T-cell (primary cell): ENCODE results near the gene MLKL. TPM values are rescaled to one million over a fixed set of nuclear protein-coding genes. Genes with fewer than 3 reads are reported as not detected.

ENCODE experiments used
- ATAC-seq, 4 experiments: fragments of 200-7000 bp in 3 of 4; fragments of 150-1000 bp in 1 of 4; cut with Tn5 transposase; replicated peaks in 1 of 4; 1 replicate in 3 of 4; 2 replicates in 1 of 4; pipeline ENCODE4 v1.10.0; 2021; ENCODE audit warnings: moderate library complexity in 3 of 4, mild to moderate bottlenecking in 2 of 4, moderate number of reproducible peaks in 1 of 4
- CTCF ChIA-PET, 2 donors: fragments of 300-600 bp; sonication (Branson Sonifier 250); formaldehyde crosslinking; loops; one replicate each; lab custom pipeline; 2022; ENCODE audit warnings: antibody characterized with exemption in 2 of 2; lab: Charles Lee
- POLR2A ChIA-PET, 2 donors: fragments of 300-600 bp; sonication (Branson Sonifier 250); formaldehyde crosslinking; loops; one replicate each; lab custom pipeline; 2022; ENCODE audit warnings: antibody characterized with exemption in 2 of 2; lab: Charles Lee
- DNase-seq, 35 experiments: peaks; one replicate each; pipeline versions ENCODE4 v3.0.0 to v3.0.0-alpha.2; 2013 to 2023
- H3K27ac ChIP-seq: one replicate; pipeline ENCODE4 v1.5.1; 2013; ENCODE audit warnings: low read length
- H3K27me3 ChIP-seq, 2 experiments: replicated peaks in 1 of 2; 1 replicate in 1 of 2; 2 replicates in 1 of 2; pipeline versions ENCODE4 v1.6.1 to v1.7.0; 2013; ENCODE audit warnings: low read length in 1 of 2, mixed read lengths in 1 of 2; ENCODE audit not compliant: control insufficient read depth in 2 of 2, insufficient read depth in 2 of 2; ENCODE audit errors: extremely low read depth in 1 of 2
- H3K36me3 ChIP-seq, 2 donors: 1 replicate in 1 of 2; 2 replicates in 1 of 2; pipeline versions ENCODE4 v1.6.1 to v1.7.0; 2013; ENCODE audit warnings: low read length in 1 of 2; ENCODE audit not compliant: control insufficient read depth in 2 of 2, insufficient read depth in 1 of 2; ENCODE audit errors: extremely low read depth in 1 of 2
- H3K4me1 ChIP-seq, 2 experiments: 1 replicate in 1 of 2; 2 replicates in 1 of 2; pipeline versions ENCODE4 v1.6.1 to v1.7.0; 2013; ENCODE audit warnings: low read length in 2 of 2, mixed read lengths in 1 of 2; ENCODE audit not compliant: insufficient read depth in 2 of 2, control insufficient read depth in 1 of 2; ENCODE audit errors: extremely low read depth in 1 of 2
- H3K4me3 ChIP-seq, 2 donors: 1 replicate in 1 of 2; 2 replicates in 1 of 2; pipeline versions ENCODE4 v1.5.1 to v1.7.0; 2013; ENCODE audit warnings: mild to moderate bottlenecking in 2 of 2, low read length in 1 of 2, moderate library complexity in 1 of 2; ENCODE audit not compliant: control insufficient read depth in 1 of 2; ENCODE audit errors: extremely low read depth in 1 of 2
- H3K9me3 ChIP-seq: 2 replicates; pipeline ENCODE4 v1.7.0; 2013
- H3K27ac Mint-ChIP-seq, 2 donors: one replicate each; pipeline ENCODE4 v1.8.0; 2020 to 2021; ENCODE audit warnings: mild to moderate bottlenecking in 2 of 2, mixed read lengths in 2 of 2
- H3K27me3 Mint-ChIP-seq, 2 donors: one replicate each; pipeline ENCODE4 v1.8.0; 2021 to 2022; ENCODE audit warnings: mixed read lengths in 2 of 2
- H3K36me3 Mint-ChIP-seq: one replicate; pipeline ENCODE4 v1.8.0; 2021; ENCODE audit warnings: mixed read lengths
- H3K4me1 Mint-ChIP-seq, 3 donors: one replicate each; pipeline ENCODE4 v1.8.0; 2020 to 2022; ENCODE audit warnings: mixed read lengths in 3 of 3, mild to moderate bottlenecking in 1 of 3
- H3K4me3 Mint-ChIP-seq, 3 donors: one replicate each; pipeline ENCODE4 v1.8.0; 2020 to 2022; ENCODE audit warnings: mild to moderate bottlenecking in 3 of 3, mixed read lengths in 3 of 3, moderate library complexity in 3 of 3
- H3K9me3 Mint-ChIP-seq, 3 donors: one replicate each; pipeline ENCODE4 v1.8.0; 2020 to 2022; ENCODE audit warnings: mixed read lengths in 3 of 3
- WGBS: methylation state at CpG from one replicate; pipeline ENCODE4 v1.1.5; 2013; ENCODE audit warnings: missing lambda C conversion rate; ENCODE audit not compliant: insufficient coverage; 5-methylcytosine and 5-hydroxymethylcytosine counted together
- total RNA-seq, 35 experiments: library from RNA in 6 of 35; stranded (reverse) in 6 of 35; fragments of 120-200 nt in 1 of 35; gene quantifications; one replicate each; pipeline versions ENCODE4 v1.2.1 to v1.2.4 and lab custom pipeline; 2013 to 2026

The MLKL gene
- total RNA-seq, 5 donors from 2014 or later (not counting 1 experiment from before 2014, with no cell fraction given) = 27.4 to 40.7 (median 33.4) TPM

DNA sequence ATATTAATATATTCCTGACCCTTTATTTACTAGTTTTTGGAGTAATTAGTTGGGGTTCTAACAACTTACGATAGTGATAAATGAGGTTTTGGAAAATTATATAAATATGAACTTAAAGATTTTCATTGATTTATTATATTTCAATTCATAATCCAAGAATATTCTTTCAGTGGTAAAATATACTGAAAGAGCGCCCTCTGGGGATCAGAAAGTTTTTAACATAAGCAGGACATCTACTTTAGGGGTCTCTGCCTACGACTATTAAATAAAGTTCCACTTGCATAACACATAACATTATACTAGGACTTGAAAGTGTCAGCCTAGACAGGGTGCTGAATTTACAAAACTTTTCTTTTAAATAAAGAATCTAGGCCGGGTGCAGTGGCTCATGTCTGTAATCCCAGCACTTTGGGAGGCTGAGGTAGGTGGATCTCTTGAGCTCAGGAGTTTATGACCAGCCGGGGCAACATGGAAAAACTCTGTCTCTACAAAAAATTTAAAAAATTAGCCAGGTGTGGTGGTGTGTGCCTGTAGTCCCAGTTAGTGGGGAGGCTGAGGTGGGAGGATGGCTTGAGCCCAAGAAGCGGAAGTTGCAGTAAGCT lies 49.6 kb downstream of the MLKL start:
- peaks cover 31 to 41% (median 34%) of the 10 kb centered on the region in 3 donors for H3K4me1 Mint-ChIP-seq
- H3K27me3 ChIP-seq = no peaks in the 10 kb centered on the region
- H3K9me3 ChIP-seq = no peaks in the 10 kb centered on the region
- CTCF ChIA-PET = interaction anchor here (0.9 to 1.7 kb wide), 6 partner anchors 10 to 211 kb away, joined by 3 to 4 read pairs (median 3); partner anchors contain the start of gene RFWD3 (in 1 of the 2)
- H3K27ac ChIP-seq = no peak overlapping the region
- POLR2A ChIA-PET = interaction anchor here in 1 of 2 donors (0.5 kb wide), 1 partner anchor 80 kb away, joined by 3 read pairs; no protein-coding TSS in a partner anchor
- no peaks in the 10 kb centered on the region for H3K27me3 Mint-ChIP-seq
- H3K4me1 ChIP-seq = peaks cover 3 to 20% of the 10 kb centered on the region in 2 experiments
- peak in 3 of 35 experiments; percentile 5 to 35 (median 16) for DNase-seq
- H3K36me3 Mint-ChIP-seq = peaks cover 29% of the 10 kb centered on the region
- ATAC-seq = no peak
- no peak overlapping the region for H3K4me3 Mint-ChIP-seq
- no peak overlapping the region for H3K27ac Mint-ChIP-seq
- peaks cover 0 to 62% of the 10 kb centered on the region in 2 donors for H3K36me3 ChIP-seq
- H3K9me3 Mint-ChIP-seq = no peaks in the 10 kb centered on the region
- no peak overlapping the region for H3K4me3 ChIP-seq
- WGBS = 100% methylated on average over 1 of the region's 6 CpGs

DNA sequence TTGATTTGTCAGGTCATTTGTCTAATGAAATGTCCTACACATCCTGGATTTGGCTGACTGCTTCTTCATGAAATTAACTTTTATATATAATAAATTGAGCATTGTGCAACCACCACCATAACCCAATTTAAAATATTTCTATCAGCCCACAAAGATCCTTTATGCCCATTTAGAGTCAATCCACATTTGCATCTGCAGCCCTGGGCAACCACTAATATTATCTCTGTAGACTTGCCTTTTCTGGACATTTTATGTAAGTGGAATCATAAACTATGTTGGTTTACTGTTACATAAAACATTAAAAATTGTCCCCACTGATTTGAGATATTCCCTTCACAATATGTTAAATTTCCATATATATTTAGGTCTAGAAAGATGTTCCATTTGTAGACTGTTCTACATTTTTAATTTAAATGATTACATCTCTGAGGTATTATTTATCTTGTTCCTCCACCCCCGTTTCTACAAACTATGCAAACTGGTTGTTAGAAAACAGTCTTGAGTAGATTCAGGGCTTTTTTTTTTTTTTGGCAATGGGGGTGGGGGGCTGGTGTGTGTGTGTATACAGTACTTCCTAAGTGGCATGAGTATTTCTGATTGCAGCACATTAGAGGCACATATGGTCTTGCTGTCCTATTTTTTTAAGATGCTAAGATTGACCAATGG lies 50.7 kb downstream of the MLKL start:
- no peak overlapping the region for H3K4me3 ChIP-seq
- no peaks in the 10 kb centered on the region for H3K27me3 ChIP-seq
- Mint-ChIP-seq H3K9me3 (no peaks in the 10 kb centered on the region), H3K27me3 (no peaks in the 10 kb centered on the region), H3K4me1 (peaks cover 21 to 33% (median 26%) of the 10 kb centered on the region in 3 donors), H3K4me3 (no peak overlapping the region), H3K36me3 (peaks cover 26% of the 10 kb centered on the region), H3K27ac (no peak overlapping the region)
- ATAC-seq = no peak
- WGBS = no CpG with 5 or more reads among the region's 1 CpG
- peaks cover 0 to 70% of the 10 kb centered on the region in 2 donors for H3K36me3 ChIP-seq
- peaks cover 3 to 14% of the 10 kb centered on the region in 2 experiments for H3K4me1 ChIP-seq
- no peak for DNase-seq
- H3K9me3 ChIP-seq = no peaks in the 10 kb centered on the region
- ChIA-PET POLR2A (interaction anchor here in 1 of 2 donors (0.7 kb wide), 1 partner anchor 286 kb away, joined by 3 read pairs; no protein-coding TSS in a partner anchor), CTCF (interaction anchor here (0.7 to 1.5 kb wide), 4 partner anchors 17 to 213 kb away, joined by 3 to 5 read pairs (median 3); partner anchors contain the start of genes FA2H (in 1 of the 2) and RFWD3 (in 1 of the 2))
- no peak overlapping the region for H3K27ac ChIP-seq

DNA sequence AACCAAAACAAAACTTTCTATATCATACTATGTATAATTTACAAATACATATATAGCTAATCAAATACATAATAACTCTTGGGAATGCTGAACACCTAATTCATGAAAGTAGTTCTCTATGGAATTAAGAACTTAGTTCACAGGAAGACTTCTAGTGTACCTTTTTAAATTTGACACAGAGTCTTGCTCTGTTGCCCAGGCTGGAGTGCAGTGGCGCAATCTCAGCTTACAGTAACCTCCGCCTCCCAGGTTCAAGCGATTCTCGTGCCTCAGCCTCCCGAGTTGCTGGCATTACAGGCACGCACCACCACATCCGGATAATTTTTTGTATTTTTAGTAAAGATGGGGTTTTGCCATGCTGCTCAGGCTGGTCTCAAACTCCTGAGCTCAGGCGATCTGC lies 58.7 kb downstream of the MLKL start:
- 100% methylated on average over 5 of the region's 8 CpGs for WGBS
- ATAC-seq = no peak
- Mint-ChIP-seq H3K27ac (no peak overlapping the region), H3K9me3 (no peaks in the 10 kb centered on the region), H3K4me1 (no peaks in the 10 kb centered on the region), H3K36me3 (peaks cover 27% of the 10 kb centered on the region), H3K4me3 (no peak overlapping the region), H3K27me3 (no peaks in the 10 kb centered on the region)
- no peaks in the 10 kb centered on the region for H3K9me3 ChIP-seq
- CTCF ChIA-PET = no interaction called here
- H3K27ac ChIP-seq = no peak overlapping the region
- POLR2A ChIA-PET = interaction anchor here in 1 of 2 donors (0.7 kb wide), 2 partner anchors 13 to 40 kb away, joined by 9 read pairs; no protein-coding TSS in a partner anchor
- no peaks in the 10 kb centered on the region for H3K4me1 ChIP-seq
- H3K27me3 ChIP-seq = no peaks in the 10 kb centered on the region
- H3K36me3 ChIP-seq = peaks cover 0 to 65% of the 10 kb centered on the region in 2 donors
- no peak overlapping the region for H3K4me3 ChIP-seq
- DNase-seq = no peak

DNA sequence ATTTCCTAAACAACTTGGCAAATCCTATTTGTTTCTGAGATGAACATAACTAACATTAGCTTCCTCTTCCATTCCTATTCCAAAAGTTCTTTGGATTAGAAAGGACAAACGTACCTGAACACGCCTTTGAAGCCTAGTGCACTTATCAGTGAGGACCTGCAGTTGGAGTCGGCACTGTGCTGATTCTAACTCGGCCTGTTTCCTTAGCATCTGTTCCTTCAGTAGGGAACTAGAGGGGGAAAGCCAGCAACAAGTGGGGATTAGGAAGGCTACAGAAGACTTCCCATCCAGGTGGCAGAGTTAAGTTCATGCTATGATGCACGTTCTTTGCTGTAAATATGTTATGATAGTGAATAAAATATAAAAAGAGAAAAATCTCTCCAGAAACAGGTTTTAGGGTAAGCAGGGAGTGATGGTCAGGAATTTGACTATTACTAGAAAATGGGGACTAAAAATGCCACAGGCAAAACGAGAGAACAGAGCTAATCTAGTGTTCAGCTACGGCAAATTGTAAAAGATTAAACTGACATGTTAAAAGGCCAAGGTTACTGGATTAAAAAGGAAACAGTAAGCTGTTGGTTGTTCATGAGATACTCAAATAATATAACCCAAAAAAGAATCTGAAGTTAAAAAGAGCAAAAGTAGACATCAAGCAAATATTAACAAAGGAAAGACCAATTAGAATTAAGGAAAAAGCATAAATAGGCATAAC lies 62.8 kb downstream of the MLKL start:
- ChIA-PET POLR2A (interaction anchor here in 1 of 2 donors (0.5 to 0.6 kb wide), 2 partner anchors 81 to 131 kb away, joined by 4 to 5 read pairs; no protein-coding TSS in a partner anchor), CTCF (no interaction called here)
- no peak overlapping the region for H3K4me3 ChIP-seq
- Mint-ChIP-seq H3K27me3 (no peaks in the 10 kb centered on the region), H3K36me3 (peaks cover 26% of the 10 kb centered on the region), H3K27ac (no peak overlapping the region), H3K4me1 (no peaks in the 10 kb centered on the region), H3K9me3 (no peaks in the 10 kb centered on the region), H3K4me3 (no peak overlapping the region)
- H3K36me3 ChIP-seq = peaks cover 4 to 59% of the 10 kb centered on the region in 2 donors
- no peaks in the 10 kb centered on the region for H3K27me3 ChIP-seq
- H3K4me1 ChIP-seq = no peaks in the 10 kb centered on the region
- no peaks in the 10 kb centered on the region for H3K9me3 ChIP-seq
- no peak overlapping the region for H3K27ac ChIP-seq
- no peak for DNase-seq
- WGBS = 100% methylated on average over 4 of the region's 7 CpGs
- no peak for ATAC-seq

DNA sequence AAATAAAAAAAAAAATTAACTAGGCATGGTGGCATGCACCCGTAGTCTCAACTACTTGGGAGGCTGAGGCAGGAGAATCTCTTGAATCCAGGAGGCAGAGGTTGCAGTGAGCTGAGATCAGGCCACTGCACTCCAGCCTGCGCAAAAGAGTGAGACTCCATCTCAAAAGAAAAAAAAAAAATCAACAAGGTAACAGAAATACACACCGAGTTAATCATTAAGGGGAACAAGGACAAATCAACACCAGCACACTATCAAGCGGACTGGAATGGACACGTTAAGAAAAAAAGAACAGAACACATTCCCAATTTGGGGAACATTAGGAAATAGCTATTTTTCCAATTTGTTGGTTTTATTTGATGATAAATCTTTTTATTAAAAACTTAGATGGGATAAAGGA lies 65.4 kb downstream of the MLKL start:
- Histone ChIP-seq H3K36me3 (peaks cover 6 to 70% of the 10 kb centered on the region in 2 donors), H3K27me3 (no peaks in the 10 kb centered on the region), H3K4me1 (no peaks in the 10 kb centered on the region), H3K27ac (no peak overlapping the region), H3K9me3 (no peaks in the 10 kb centered on the region), H3K4me3 (no peak overlapping the region)
- ATAC-seq = no peak
- no peaks in the 10 kb centered on the region for H3K4me1 Mint-ChIP-seq
- no peaks in the 10 kb centered on the region for H3K9me3 Mint-ChIP-seq
- H3K27me3 Mint-ChIP-seq = no peaks in the 10 kb centered on the region
- ChIA-PET CTCF (no interaction called here), POLR2A (interaction anchor here in 1 of 2 donors (0.6 kb wide), 1 partner anchor 32 kb away, joined by 12 read pairs; the partner anchor contains the start of gene RFWD3)
- no peak for DNase-seq
- H3K36me3 Mint-ChIP-seq = peaks cover 35% of the 10 kb centered on the region
- H3K27ac Mint-ChIP-seq = no peak overlapping the region
- 50% methylated on average over 2 of the region's 5 CpGs for WGBS
- H3K4me3 Mint-ChIP-seq = no peak overlapping the region

DNA sequence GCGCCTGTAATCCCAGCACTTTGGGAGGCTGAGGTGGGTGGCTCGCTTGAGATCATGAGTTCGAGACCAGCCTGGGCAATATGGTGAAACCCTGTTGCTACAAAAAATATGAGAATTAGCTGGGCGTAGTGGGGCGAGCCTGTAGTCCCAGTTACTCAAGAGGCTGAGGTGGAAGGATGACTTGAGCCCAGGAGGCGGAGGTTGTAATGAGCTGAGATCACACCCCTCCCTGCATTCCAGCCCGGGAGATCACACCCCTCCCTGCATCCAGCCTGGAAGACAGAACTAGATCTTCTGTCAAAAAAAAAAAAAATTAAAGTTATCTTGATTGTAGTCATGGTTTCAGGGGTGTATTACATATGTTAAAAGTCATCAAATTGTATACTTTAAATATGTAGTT lies 67.0 kb downstream of the MLKL start:
- 97% methylated on average over 3 of the region's 7 CpGs for WGBS
- POLR2A ChIA-PET = no interaction called here

More for the DNA sequence above, 67.0 kb downstream of the MLKL start:
- ATAC-seq (no peak), DNase-seq (no peak)
- Mint-ChIP-seq H3K36me3 (peaks cover 44% of the 10 kb centered on the region), H3K4me3 (no peak overlapping the region), H3K27ac (no peak overlapping the region), H3K4me1 (peaks cover 0 to 2% (median 0%) of the 10 kb centered on the region in 3 donors), H3K27me3 (no peaks in the 10 kb centered on the region), H3K9me3 (no peaks in the 10 kb centered on the region)
- no peaks in the 10 kb centered on the region for H3K27me3 ChIP-seq
- CTCF ChIA-PET = interaction anchor here in 1 of 2 donors (0.5 kb wide), 1 partner anchor 46 kb away, joined by 4 read pairs; no protein-coding TSS in a partner anchor
- H3K36me3 ChIP-seq = peaks cover 9 to 76% of the 10 kb centered on the region in 2 donors
- H3K27ac ChIP-seq = no peak overlapping the region
- H3K9me3 ChIP-seq = no peaks in the 10 kb centered on the region
- no peaks in the 10 kb centered on the region for H3K4me1 ChIP-seq
- H3K4me3 ChIP-seq = no peak overlapping the region
